ENCODE results near the gene CAVIN4. TPM values are rescaled to one million over a fixed set of nuclear protein-coding genes. Genes with fewer than 3 reads are reported as not detected.
A peak's percentile ranks its signal among the peaks of the same experiment; 100 is the strongest.

Gene CAVIN4, protein sequence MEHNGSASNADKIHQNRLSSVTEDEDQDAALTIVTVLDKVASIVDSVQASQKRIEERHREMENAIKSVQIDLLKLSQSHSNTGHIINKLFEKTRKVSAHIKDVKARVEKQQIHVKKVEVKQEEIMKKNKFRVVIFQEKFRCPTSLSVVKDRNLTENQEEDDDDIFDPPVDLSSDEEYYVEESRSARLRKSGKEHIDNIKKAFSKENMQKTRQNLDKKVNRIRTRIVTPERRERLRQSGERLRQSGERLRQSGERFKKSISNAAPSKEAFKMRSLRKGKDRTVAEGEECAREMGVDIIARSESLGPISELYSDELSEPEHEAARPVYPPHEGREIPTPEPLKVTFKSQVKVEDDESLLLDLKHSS
- total RNA-seq: 3.3 and 4.1 TPM in 2 replicates

DNA sequence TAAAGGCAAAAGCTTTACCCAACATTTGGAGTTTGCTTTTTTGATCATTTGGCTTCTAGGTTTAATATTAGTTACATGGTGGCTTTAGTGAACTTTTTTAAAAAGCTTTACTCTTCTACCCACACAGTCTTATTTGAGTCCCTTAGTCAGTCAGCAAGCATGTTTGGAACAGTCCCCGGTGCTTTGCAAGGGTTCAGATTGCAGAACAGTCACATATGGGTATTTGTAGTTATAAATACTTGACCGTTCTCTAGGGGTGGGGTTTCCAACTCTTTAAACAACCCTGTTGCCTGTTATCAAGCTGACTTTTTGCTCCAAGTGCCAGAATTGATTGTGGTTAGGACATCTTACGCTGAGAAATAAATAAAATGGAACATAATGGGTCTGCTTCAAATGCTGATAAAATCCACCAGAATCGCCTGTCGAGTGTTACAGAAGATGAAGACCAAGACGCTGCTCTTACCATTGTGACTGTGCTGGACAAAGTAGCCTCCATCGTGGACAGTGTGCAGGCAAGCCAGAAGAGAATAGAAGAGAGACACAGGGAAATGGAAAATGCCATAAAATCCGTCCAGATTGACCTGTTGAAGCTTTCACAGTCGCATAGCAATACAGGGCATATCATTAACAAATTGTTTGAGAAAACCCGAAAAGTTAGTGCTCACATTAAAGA, at the start of gene CAVIN4:
Gene CAVIN4, plus strand, starts transcription at position 304 of the 673 bp plus-strand sequence. Its CDS starts 65 bp downstream, at position 369.
- DNase-seq (ENCODE audit: extremely low read depth, low read depth, low spot score): no peak

DNA sequence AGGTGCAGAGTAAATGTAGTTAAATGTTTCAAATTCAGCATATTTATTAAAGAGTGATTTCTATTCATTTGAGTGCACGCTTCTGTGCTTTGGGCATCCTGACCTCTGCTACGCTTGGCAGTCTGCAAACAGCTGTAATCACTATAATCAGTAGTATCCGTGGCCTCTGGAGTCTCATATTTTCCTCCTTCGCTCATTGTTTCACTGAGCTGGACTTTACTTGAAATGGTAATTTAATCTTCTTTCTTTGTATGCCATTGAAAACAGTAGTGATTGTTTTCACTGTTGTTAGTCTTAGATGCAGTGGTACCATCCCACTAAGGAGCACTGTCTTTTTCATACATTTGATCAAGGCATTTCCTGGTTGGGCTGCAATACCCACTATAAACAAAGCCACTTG, 43.5 kb upstream of the CAVIN4 start:
- no peak for DNase-seq (ENCODE audit: extremely low read depth, low read depth, low spot score)

DNA sequence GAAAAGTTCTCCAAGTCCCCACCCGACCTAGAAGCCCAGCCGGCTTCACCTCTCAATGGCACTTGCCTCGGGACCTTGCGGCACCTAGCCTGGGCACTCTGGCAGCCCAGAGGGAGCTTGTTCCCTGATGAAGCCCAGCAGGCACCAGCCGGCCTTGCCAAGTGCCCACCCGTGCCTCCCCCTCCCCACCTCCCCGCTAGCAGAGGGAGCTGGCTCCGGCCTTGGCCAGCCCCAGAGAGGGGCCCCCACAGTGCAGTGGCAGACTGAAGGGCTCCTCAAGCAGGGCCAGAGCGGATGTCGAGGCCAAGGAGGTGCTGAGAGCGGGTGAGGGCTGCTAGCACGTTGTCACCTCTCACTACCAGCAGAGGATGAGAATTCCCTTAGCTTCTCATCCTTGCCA, 37.6 kb upstream of the CAVIN4 start:
- no peak for DNase-seq (ENCODE audit: extremely low read depth, low read depth, low spot score)

DNA sequence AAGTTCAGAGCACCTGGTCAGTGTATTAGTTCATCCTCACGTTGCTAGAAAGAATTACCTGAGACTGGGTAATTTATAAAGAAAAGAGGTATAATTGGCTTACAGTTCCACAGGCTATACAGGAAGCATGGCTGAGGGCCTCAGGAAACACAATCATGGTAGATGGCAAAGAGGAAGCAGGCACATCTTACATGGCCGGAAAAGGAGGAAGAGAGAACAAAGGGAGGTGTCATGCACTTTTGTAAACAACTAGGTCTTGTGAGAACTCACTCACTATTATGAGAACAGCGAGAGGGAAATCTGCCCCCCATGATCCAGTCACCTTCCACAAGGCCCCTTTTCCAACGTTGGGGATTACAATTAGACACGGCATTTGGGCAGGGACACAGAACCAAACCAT, 28.8 kb upstream of the CAVIN4 start:
- peak; percentile 77 for DNase-seq (ENCODE audit: extremely low read depth, low read depth, low spot score)

DNA sequence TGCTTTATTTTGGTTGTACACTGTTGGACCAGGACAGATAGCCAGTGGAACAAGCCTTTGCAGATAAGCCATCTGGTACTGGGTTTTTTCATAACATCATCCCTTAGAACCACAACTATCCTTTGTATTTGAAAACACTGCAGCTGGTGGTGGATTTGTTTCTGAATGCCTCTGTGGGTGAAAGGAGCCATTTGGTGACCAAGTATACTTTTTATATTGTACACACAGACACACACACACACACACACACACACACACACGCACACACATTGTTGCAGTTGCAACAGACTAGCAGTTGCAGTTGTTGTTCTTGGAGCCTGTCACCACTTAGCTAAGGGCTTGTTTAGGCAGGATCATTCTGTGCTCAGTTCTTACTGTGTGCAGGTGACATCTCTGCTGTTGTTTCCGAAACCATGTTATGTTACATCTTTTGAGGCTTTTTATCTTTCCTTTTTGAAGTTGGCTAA, 22.9 kb upstream of the CAVIN4 start:
- no peak for DNase-seq (ENCODE audit: extremely low read depth, low read depth, low spot score)

DNA sequence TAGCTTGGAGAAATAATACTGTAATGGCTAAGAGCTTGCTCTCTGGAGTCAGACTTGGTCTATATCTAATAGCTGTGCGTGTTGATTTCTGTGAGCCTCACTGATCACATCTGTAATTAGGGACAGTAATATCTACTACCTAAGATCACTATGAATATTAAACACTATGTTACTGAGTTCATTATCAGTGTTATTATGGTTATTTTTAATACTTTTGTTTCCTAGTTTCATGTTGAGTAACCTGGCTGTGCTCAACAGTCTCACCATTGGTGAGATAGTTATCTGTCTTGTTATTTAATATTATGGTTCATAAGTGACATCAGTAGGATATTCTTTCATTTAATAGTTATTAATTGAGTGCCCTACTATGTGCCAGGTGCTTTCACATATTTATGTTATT, 22.4 kb upstream of the CAVIN4 start:
- DNase-seq (ENCODE audit: extremely low read depth, low read depth, low spot score): no peak

DNA sequence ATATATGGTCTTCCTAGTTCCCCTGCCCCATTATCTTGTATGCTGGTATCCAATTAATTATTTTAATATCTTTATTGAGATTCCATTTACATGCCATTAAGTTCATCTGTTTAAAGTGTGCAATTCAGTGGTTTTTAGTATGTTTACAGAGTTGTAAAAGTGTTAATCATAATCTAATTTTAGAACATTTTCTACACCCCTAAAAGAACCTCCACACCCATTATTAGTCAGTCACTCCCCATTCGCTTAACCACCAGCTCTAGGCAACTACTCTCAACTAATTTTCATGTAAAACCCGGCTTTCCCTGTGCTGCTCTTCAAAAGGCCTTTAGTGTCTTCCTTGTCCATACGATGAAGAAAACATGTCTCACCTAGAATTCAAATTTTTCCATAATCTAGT, 20.8 kb upstream of the CAVIN4 start:
- no peak for DNase-seq (ENCODE audit: extremely low read depth, low read depth, low spot score)

DNA sequence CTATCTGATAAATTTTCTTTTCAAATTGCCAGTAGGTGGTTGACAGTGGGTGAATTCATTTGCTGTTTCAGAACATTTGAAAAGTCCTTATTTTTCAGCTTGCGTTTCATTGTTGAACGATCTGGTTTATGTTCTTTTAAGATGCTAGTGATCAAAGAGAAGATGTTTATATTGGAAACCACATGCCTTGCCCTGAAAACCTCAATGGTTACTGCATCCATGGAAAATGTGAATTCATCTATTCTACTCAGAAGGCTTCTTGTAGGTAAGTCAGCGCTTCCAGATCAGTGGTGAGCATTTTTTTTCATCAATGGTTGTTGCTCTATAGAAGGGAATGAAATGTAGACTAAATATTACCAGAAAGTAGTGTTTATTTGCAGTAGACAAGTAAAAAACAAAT, 16.6 kb upstream of the CAVIN4 start:
- DNase-seq (ENCODE audit: extremely low read depth, low read depth, low spot score): no peak

DNA sequence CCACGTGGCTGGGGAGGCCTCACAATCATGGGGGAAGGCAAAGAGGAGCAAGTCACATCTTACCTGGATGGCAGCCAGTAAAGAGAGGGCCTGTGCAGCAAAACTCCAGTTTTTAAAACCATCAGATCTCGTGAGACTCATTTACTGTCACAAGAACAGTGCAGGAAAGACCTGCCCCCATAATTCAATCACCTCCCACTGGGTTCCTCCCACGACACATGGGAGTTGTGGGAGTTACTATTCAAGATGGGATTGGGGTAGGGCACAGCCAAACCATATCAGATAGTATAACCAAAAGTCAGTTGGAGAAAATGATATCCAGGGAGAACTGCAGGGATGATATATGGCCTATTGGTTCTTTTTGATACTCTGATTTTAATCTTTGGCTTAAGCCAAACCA, 10.0 kb upstream of the CAVIN4 start:
- no peak for DNase-seq (ENCODE audit: extremely low read depth, low read depth, low spot score)

DNA sequence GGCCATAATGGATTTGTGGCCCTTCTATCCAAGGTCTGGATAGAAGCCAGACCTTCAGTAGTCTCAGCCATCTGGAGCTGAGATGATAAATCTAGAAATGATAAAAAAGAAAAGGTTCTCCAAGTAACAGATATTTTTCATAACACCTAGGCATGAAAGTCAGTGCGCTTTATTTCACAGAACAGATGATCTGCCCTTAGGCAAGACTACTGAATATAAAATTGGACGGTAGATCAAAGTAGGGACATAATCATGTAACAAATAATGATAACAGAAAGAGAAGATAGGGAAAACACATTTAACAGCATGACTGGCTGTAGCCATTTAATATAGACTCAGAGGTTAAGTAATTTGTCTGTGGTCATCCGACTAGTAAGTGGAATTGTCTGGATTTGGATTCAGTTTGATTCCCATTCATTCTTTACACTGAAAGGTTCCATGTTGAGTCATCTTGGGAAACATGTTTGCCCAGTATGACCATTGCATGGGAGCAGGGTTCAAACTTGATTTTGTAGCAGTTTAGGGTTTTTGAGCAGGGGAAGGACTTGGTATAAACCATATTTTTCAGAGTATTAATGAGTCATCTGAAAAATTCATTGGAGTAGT, 4.1 kb upstream of the CAVIN4 start:
- no peak for DNase-seq (ENCODE audit: extremely low read depth, low read depth, low spot score)

DNA sequence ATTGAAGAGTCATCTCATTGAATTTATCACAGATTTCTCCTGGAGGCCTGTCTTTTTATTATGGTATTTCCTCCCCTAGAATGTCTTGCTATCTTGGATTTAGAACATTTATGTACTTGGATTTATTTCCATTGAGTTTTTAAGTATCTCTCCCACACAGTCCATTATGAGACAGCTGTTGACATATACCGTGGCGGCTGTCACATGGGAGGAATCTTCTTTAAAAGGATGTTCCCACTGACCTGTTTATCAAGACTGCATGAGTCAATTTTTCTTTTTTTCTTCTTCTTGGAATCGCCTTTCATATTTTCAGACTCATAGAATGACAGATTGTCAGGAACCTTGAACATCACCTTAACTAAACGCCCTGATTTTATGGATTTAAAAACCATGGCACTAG, 2.9 kb upstream of the CAVIN4 start:
- DNase-seq (ENCODE audit: extremely low read depth, low read depth, low spot score): no peak

DNA sequence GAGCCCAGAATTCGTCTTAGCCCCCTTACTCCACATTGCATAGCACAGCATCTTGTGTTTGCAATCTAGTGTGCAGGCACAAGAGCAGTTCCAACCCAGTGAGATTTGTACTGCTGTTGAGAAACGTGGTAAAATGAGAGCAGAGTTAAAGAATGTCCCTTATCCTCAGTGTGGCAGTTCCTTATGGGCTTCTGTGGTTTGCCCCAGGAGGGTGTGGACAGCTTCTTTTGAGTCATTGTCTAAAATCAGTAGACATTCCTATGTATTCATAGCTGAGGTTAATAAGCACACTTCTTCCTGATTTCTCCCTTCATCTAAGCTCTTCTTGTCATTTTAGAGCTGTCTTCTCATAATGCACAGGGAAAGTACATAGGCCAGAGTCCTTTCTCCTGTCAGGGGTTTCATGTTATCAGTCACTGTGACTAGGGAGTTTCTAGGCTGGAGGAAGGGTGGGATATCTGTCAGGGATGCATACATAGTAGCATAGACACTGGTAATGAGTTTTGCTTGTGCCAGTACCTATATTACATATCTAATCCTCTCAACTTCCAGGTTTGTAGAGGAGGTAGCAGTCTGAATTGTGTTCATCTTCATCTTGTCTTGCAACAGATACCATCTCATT, 2.0 kb upstream of the CAVIN4 start:
- no peak for DNase-seq (ENCODE audit: extremely low read depth, low read depth, low spot score)

DNA sequence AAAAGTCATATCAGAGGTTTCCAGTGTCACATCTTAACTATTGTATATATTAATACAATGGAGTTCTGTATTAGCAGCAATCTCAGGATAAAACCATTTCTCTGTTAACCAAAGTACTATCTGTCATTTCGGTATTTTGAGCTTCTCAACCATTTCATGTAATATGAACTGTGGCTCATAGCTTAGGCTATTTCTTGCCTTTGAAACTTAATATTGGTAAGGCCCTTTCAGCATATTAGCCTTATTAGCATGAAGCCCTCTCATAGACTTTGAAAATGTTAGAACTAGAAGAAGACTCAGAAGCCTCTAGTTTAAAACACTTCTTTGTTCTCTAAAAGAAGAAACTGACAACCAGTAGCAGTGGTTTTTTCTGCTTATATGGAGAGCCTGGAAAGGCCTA, 731 bp downstream of the CAVIN4 start:
- no peak for DNase-seq (ENCODE audit: extremely low read depth, low read depth, low spot score)

DNA sequence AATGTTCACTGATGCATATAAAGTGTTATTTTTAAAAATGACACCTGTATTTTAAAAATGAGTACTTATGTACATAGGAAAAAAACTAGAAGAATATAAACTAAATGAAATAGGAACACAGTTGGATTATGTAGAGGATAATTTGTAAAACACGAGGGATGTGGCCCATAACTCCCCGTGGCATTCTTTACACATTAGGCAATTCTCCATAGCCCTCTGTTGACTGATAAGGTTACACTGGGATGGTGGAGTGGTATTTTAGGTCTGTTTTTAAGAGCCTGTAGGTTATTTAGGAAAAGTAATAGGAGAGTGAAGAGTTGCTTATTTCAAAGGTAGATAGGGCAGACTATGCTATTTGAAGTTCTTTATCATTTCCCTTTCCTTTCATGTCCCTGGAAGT, 1.8 kb downstream of the CAVIN4 start:
- DNase-seq (ENCODE audit: extremely low read depth, low read depth, low spot score): no peak

DNA sequence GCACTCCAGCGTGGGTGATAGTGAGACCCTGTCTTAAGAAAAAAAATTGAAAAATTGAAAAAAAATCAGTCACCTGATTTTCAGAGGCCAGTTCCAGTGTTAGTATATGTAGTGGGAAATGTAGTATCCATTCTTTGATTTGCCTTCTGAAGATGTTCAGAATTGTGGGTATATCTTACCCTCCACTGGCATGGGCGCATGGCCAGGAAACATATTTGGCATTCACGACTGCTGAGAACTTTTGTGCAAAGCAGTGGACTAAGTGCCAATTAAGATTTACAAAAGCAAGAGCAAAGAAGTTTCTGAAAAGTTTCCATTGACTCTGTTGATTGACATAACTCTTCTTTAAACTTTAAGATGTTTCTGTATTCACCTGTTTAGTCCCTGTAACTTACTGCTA, 2.4 kb downstream of the CAVIN4 start:
- DNase-seq (ENCODE audit: extremely low read depth, low read depth, low spot score): no peak

DNA sequence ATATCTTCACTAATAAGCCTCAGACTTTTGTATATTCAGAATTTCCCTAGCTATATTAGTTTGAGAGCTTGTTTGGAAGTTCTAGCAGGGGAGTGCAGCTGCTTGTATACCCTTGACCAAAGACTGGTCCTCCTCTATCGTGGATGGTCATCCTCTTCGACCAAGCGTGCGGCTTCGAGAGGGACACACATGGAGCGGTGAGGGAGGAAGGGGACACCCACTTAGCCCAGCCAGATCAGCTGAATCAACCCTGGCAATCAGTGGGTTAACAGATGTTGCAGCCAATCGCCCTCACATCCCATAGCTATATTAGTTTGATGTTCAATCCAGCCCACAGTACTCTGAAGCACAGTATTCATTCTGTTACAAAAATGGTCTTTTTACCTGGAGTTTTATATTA, 3.2 kb downstream of the CAVIN4 start:
- DNase-seq (ENCODE audit: extremely low read depth, low read depth, low spot score): no peak

DNA sequence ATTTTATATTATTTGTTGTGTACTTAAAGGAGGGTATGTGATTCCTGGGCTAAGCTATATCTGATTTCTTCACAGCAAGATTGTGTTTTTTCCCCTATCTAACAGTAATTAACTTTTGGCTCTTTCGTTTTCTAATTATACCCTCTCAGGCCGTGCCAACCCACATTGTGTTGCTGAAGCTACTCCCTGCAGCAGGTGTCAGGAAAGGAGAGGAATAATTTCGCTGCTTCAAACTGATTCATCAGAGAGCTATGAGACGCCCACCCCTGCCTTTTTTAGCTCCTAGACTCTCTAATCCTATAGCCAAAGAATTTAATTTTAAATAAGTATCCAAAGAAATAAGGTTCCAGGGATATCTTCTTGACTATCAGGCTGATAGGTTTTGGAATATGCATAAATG, 3.8 kb downstream of the CAVIN4 start:
- no peak for DNase-seq (ENCODE audit: extremely low read depth, low read depth, low spot score)

DNA sequence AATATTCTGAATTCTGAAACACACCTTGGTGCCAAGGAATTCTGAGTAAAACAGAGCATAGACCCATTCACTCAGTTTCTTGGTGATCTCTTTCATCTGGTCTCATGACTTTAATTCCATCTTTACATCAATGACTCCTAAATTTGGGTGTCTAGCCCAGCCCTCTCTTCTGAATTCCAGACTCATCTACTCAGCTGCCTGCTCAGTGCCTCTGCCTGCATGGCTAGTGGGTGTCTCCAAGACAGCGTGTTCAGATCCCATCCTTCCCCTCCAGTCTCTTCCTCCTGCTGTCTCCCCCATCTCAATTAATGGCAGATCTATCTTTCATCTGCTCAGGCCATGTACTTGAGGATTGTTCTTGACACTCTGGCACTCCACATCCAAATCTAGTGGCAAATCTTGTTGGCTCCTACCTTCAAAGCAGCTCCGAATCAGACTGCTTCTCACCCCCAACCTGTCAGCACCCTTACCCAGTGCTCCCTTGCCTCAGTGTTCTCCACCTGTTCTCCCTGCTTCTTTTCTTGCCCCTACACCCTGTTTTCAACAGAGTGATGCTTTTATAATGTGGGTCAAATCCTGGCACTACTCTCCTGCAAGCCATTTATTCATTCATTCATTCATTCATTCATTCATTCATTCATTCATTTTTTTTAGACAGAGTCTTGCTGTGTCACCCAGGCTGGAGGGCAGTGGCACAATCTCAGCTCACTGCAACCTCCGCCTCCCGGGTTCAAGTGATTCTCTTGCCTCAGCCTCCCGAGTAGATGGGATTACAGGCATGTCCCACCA, 5.3 kb downstream of the CAVIN4 start:
- no peak for DNase-seq (ENCODE audit: extremely low read depth, low read depth, low spot score)

DNA sequence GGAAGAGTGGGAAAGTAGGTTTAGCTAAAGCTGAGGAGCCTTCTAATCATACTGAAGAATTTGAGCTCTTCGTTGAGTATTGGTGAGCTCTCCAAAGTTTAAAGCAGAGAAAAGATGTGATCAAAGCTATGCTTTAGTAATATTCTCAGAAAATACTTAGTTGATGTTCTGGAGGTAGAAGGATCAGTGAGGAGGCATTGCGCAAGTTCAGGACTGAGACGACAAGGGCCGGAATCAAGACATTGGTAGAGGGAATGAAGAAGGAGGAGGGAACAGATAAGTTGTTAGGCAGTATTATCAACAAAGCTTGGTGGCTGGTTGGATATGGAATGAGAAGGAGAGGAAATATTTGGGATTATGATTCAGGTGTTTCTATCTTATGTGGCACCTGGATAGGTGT, 7.1 kb downstream of the CAVIN4 start:
- no peak for DNase-seq (ENCODE audit: extremely low read depth, low read depth, low spot score)

DNA sequence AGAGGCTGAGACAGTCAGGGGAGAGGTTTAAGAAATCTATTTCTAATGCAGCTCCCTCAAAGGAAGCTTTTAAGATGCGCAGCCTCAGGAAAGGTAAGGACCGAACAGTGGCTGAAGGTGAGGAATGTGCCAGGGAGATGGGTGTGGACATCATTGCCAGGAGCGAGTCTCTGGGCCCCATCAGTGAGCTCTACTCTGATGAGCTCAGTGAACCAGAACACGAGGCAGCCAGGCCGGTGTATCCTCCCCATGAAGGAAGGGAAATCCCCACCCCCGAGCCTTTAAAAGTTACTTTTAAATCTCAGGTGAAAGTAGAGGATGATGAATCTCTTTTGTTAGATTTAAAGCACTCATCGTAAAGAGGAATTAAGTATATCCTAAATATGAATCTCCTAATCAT, 8.2 kb downstream of the CAVIN4 start:
- DNase-seq (ENCODE audit: extremely low read depth, low read depth, low spot score): no peak

DNA sequence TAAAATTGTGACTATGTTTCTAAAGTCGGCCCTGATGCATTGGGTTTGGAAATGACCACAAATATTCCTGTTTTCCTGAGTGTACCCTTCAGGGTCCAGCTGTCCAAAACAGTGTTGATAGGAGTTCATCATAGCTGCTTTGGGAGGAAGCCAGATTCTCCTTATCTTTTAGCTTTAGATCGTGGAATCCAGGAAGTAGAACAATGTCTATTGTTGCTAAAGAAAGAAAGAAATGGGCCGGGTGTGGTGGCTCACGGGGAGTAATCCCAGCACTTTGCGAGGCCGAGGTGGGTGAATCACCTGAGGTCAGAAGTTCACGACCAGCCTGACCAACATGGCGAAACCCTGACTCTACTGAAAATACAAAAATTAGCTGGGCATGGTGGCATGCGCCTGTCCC, 9.5 kb downstream of the CAVIN4 start:
- no peak for DNase-seq (ENCODE audit: extremely low read depth, low read depth, low spot score)
